ENCODE results near the gene NSUN2. TPM values are rescaled to one million over a fixed set of nuclear protein-coding genes. Genes with fewer than 3 reads are reported as not detected.

Gene NSUN2
- total and polyA plus RNA-seq, 4 donors: 32.5 to 45.5 (median 40.4) TPM

GRCh38 chr5:6581559-6582426 lies 51.1 kb downstream of the NSUN2 start:
- no peak overlapping the region for H3K4me3 ChIP-seq (ENCODE audit: low read depth, low read length)
- no peak overlapping the region for H3K27ac ChIP-seq (ENCODE audit: low read depth, low read length)
- DNase-seq (ENCODE audit: low read depth in 4 of 6, low spot score in 6 of 6): peak in 1 of 6 donors; percentile 75
- H3K27me3 ChIP-seq (ENCODE audit: control insufficient read depth, insufficient read depth, low read length): no peaks in the 10 kb centered on the region
- 89% methylated on average over 9 of the region's 14 CpGs for WGBS (ENCODE audit: insufficient coverage)
- no peaks in the 10 kb centered on the region for H3K9me3 ChIP-seq (ENCODE audit: control insufficient read depth, insufficient read depth, low read length)
- H3K4me1 ChIP-seq (ENCODE audit: control insufficient read depth, insufficient read depth, low read length): peaks cover 21% of the 10 kb centered on the region
- H3K36me3 ChIP-seq (ENCODE audit: control insufficient read depth, insufficient read depth, low read length): peaks cover 6% of the 10 kb centered on the region

GRCh38 chr5:6581090-6581489 lies 51.8 kb downstream of the NSUN2 start:
- H3K27me3 ChIP-seq (ENCODE audit: control insufficient read depth, insufficient read depth, low read length): no peaks in the 10 kb centered on the region

GRCh38 chr5:6579535-6579934 lies 53.3 kb downstream of the NSUN2 start:
- no peak overlapping the region for H3K4me3 ChIP-seq (ENCODE audit: low read depth, low read length)
- WGBS (ENCODE audit: insufficient coverage): 77% methylated on average over 5 of the region's 5 CpGs
- no peaks in the 10 kb centered on the region for H3K9me3 ChIP-seq (ENCODE audit: control insufficient read depth, insufficient read depth, low read length)
- H3K4me1 ChIP-seq (ENCODE audit: control insufficient read depth, insufficient read depth, low read length): peaks cover 29% of the 10 kb centered on the region
- no peak overlapping the region for H3K27ac ChIP-seq (ENCODE audit: low read depth, low read length)
- DNase-seq (ENCODE audit: low read depth in 4 of 6, low spot score in 6 of 6): no peak
- H3K36me3 ChIP-seq (ENCODE audit: control insufficient read depth, insufficient read depth, low read length): no peaks in the 10 kb centered on the region
- no peaks in the 10 kb centered on the region for H3K27me3 ChIP-seq (ENCODE audit: control insufficient read depth, insufficient read depth, low read length)

More at GRCh38 chr5:6581090-6581489, 51.8 kb downstream of the NSUN2 start:
- DNase-seq (ENCODE audit: low read depth in 4 of 6, low spot score in 6 of 6): no peak
- Histone ChIP-seq H3K36me3 (ENCODE audit: control insufficient read depth, insufficient read depth, low read length) (peaks cover 4% of the 10 kb centered on the region), H3K9me3 (ENCODE audit: control insufficient read depth, insufficient read depth, low read length) (no peaks in the 10 kb centered on the region), H3K4me3 (ENCODE audit: low read depth, low read length) (no peak overlapping the region), H3K27ac (ENCODE audit: low read depth, low read length) (no peak overlapping the region), H3K4me1 (ENCODE audit: control insufficient read depth, insufficient read depth, low read length) (peaks cover 24% of the 10 kb centered on the region)
- no CpG with 5 or more reads among the region's 1 CpG for WGBS (ENCODE audit: insufficient coverage)

- DNase-seq (ENCODE audit: low read depth in 4 of 6, low spot score in 6 of 6): no peak
- no peak overlapping the region for H3K4me3 ChIP-seq (ENCODE audit: low read depth, low read length)
- no peaks in the 10 kb centered on the region for H3K9me3 ChIP-seq (ENCODE audit: control insufficient read depth, insufficient read depth, low read length)
- H3K4me1 ChIP-seq (ENCODE audit: control insufficient read depth, insufficient read depth, low read length): peaks cover 24% of the 10 kb centered on the region
- no peak overlapping the region for H3K27ac ChIP-seq (ENCODE audit: low read depth, low read length)
- no peaks in the 10 kb centered on the region for H3K27me3 ChIP-seq (ENCODE audit: control insufficient read depth, insufficient read depth, low read length)
- H3K36me3 ChIP-seq (ENCODE audit: control insufficient read depth, insufficient read depth, low read length): no peaks in the 10 kb centered on the region
- 80% methylated on average over 5 of the region's 14 CpGs for WGBS (ENCODE audit: insufficient coverage)
Observed at GRCh38 chr5:6578676-6579343, 54.0 kb downstream of the NSUN2 start.

GRCh38 chr5:6576861-6577501 lies 55.9 kb downstream of the NSUN2 start:
- DNase-seq (ENCODE audit: low read depth in 4 of 6, low spot score in 6 of 6): peak in 3 of 6 donors; percentile 35 to 86 (median 75)
- no peak overlapping the region for H3K4me3 ChIP-seq (ENCODE audit: low read depth, low read length)
- 90% methylated on average over 3 of the region's 5 CpGs for WGBS (ENCODE audit: insufficient coverage)
- no peaks in the 10 kb centered on the region for H3K36me3 ChIP-seq (ENCODE audit: control insufficient read depth, insufficient read depth, low read length)
- H3K9me3 ChIP-seq (ENCODE audit: control insufficient read depth, insufficient read depth, low read length): no peaks in the 10 kb centered on the region
- H3K4me1 ChIP-seq (ENCODE audit: control insufficient read depth, insufficient read depth, low read length): peaks cover 10% of the 10 kb centered on the region
- H3K27me3 ChIP-seq (ENCODE audit: control insufficient read depth, insufficient read depth, low read length): no peaks in the 10 kb centered on the region
- H3K27ac ChIP-seq (ENCODE audit: low read depth, low read length): no peak overlapping the region

- no peaks in the 10 kb centered on the region for H3K9me3 ChIP-seq (ENCODE audit: control insufficient read depth, insufficient read depth, low read length)
- peak in 1 of 6 donors; percentile 71 for DNase-seq (ENCODE audit: low read depth in 4 of 6, low spot score in 6 of 6)
- WGBS (ENCODE audit: insufficient coverage): 45% methylated on average over 9 of the region's 12 CpGs
Observed at GRCh38 chr5:6574537-6575245, 58.2 kb downstream of the NSUN2 start.

GRCh38 chr5:6574111-6574510 lies 58.7 kb downstream of the NSUN2 start:
- H3K27me3 ChIP-seq (ENCODE audit: control insufficient read depth, insufficient read depth, low read length): no peaks in the 10 kb centered on the region
- DNase-seq (ENCODE audit: low read depth in 4 of 6, low spot score in 6 of 6): no peak
- no peak overlapping the region for H3K4me3 ChIP-seq (ENCODE audit: low read depth, low read length)
- H3K27ac ChIP-seq (ENCODE audit: low read depth, low read length): no peak overlapping the region
- 86% methylated on average over 11 of the region's 11 CpGs for WGBS (ENCODE audit: insufficient coverage)
- peaks cover 9% of the 10 kb centered on the region for H3K4me1 ChIP-seq (ENCODE audit: control insufficient read depth, insufficient read depth, low read length)
- no peaks in the 10 kb centered on the region for H3K36me3 ChIP-seq (ENCODE audit: control insufficient read depth, insufficient read depth, low read length)
- H3K9me3 ChIP-seq (ENCODE audit: control insufficient read depth, insufficient read depth, low read length): no peaks in the 10 kb centered on the region

More at GRCh38 chr5:6574537-6575245, 58.2 kb downstream of the NSUN2 start:
- Histone ChIP-seq H3K27me3 (ENCODE audit: control insufficient read depth, insufficient read depth, low read length) (no peaks in the 10 kb centered on the region), H3K4me3 (ENCODE audit: low read depth, low read length) (no peak overlapping the region), H3K4me1 (ENCODE audit: control insufficient read depth, insufficient read depth, low read length) (peaks cover 9% of the 10 kb centered on the region), H3K27ac (ENCODE audit: low read depth, low read length) (no peak overlapping the region), H3K36me3 (ENCODE audit: control insufficient read depth, insufficient read depth, low read length) (no peaks in the 10 kb centered on the region)

- Histone ChIP-seq H3K27me3 (ENCODE audit: control insufficient read depth, insufficient read depth, low read length) (no peaks in the 10 kb centered on the region), H3K4me1 (ENCODE audit: control insufficient read depth, insufficient read depth, low read length) (peaks cover 9% of the 10 kb centered on the region), H3K9me3 (ENCODE audit: control insufficient read depth, insufficient read depth, low read length) (no peaks in the 10 kb centered on the region), H3K36me3 (ENCODE audit: control insufficient read depth, insufficient read depth, low read length) (no peaks in the 10 kb centered on the region), H3K4me3 (ENCODE audit: low read depth, low read length) (no peak overlapping the region), H3K27ac (ENCODE audit: low read depth, low read length) (no peak overlapping the region)
- no peak for DNase-seq (ENCODE audit: low read depth in 4 of 6, low spot score in 6 of 6)
- 67% methylated on average over 9 of the region's 12 CpGs for WGBS (ENCODE audit: insufficient coverage)
Observed at GRCh38 chr5:6573651-6574101, 59.2 kb downstream of the NSUN2 start.

GRCh38 chr5:6572825-6573380 lies 59.9 kb downstream of the NSUN2 start:
- H3K36me3 ChIP-seq (ENCODE audit: control insufficient read depth, insufficient read depth, low read length): no peaks in the 10 kb centered on the region
- DNase-seq (ENCODE audit: low read depth in 4 of 6, low spot score in 6 of 6): no peak
- peaks cover 9% of the 10 kb centered on the region for H3K4me1 ChIP-seq (ENCODE audit: control insufficient read depth, insufficient read depth, low read length)
- H3K27me3 ChIP-seq (ENCODE audit: control insufficient read depth, insufficient read depth, low read length): no peaks in the 10 kb centered on the region
- H3K9me3 ChIP-seq (ENCODE audit: control insufficient read depth, insufficient read depth, low read length): no peaks in the 10 kb centered on the region
- no peak overlapping the region for H3K4me3 ChIP-seq (ENCODE audit: low read depth, low read length)
- no peak overlapping the region for H3K27ac ChIP-seq (ENCODE audit: low read depth, low read length)
- WGBS (ENCODE audit: insufficient coverage): 90% methylated on average over 20 of the region's 21 CpGs
